Vagina (tissue), 2 donors: ENCODE measurements around the gene ZDHHC11.

Source experiments
- POLR2AphosphoS5 ChIP-seq, 2 donors: sonication (generic); formaldehyde crosslinking; IDR thresholded peaks; one replicate each; pipeline ENCODE4 v1.9.0; 2017; ENCODE audit warnings: antibody characterized with exemption in 2 of 2, mild to moderate bottlenecking in 2 of 2, low read depth in 1 of 2; ENCODE audit not compliant: insufficient read depth in 1 of 2
- TF ChIP-seq, protein P1 (sequence below), 3 experiments: fragments of 450-650 bp in 2 of 3; fragments of 200-600 bp in 1 of 3; sonication (generic) in 1 of 3; IDR thresholded peaks; one replicate each; pipeline ENCODE4 v1.5.1; 2017 to 2019; ENCODE audit warnings: antibody characterized with exemption in 3 of 3, mild to moderate bottlenecking in 2 of 3, moderate library complexity in 2 of 3

DNA sequence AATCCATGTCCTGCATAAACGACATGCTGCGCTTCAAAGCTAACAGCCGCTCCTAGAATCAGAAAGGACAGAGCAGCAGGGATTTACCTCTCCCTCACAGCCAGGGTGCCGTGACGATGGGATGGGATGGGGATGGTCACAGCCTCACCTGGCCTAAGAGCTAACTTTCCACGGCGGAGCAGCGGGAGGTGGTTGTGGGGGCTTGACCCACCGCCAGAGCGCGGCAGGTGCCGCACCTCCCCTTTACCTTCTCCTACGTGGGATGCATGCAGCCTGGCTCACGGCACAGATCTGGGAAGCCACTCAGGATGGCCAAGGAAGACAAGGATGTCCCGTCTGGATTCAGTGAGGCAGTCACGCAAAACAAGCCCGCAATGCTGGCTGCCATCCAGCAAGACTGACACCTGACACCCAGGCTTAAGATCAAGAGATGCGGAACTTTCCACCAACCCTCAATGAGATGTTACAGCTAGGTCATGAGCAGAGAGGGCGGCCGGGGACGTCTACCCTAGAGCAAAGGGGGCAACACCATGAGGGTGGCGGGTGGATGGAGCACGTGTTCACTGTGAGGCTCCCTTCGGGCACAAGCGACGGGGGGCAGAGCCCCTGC lies 36.0 kb upstream of the ZDHHC11 start:
- TF ChIP-seq POLR2AphosphoS5 (IDR thresholded peaks at IDR 0.05; ENCODE audit: insufficient read depth in 1 of 2, low read depth in 1 of 2): no peak
- TF ChIP-seq, protein P1, sequence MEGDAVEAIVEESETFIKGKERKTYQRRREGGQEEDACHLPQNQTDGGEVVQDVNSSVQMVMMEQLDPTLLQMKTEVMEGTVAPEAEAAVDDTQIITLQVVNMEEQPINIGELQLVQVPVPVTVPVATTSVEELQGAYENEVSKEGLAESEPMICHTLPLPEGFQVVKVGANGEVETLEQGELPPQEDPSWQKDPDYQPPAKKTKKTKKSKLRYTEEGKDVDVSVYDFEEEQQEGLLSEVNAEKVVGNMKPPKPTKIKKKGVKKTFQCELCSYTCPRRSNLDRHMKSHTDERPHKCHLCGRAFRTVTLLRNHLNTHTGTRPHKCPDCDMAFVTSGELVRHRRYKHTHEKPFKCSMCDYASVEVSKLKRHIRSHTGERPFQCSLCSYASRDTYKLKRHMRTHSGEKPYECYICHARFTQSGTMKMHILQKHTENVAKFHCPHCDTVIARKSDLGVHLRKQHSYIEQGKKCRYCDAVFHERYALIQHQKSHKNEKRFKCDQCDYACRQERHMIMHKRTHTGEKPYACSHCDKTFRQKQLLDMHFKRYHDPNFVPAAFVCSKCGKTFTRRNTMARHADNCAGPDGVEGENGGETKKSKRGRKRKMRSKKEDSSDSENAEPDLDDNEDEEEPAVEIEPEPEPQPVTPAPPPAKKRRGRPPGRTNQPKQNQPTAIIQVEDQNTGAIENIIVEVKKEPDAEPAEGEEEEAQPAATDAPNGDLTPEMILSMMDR (IDR thresholded peaks at IDR 0.05): no peak
